ENCODE results near the gene ARHGAP8. TPM values are rescaled to one million over a fixed set of nuclear protein-coding genes. Genes with fewer than 3 reads are reported as not detected.

Gene ARHGAP8
- polyA plus RNA-seq, 1 donor from 2014 or later, result 3.0 TPM

- Histone ChIP-seq H3K27ac (ENCODE audit: low read length) (no peak overlapping the region), H2AFZ (ENCODE audit: low read depth, low read length) (no peak overlapping the region), H3K9ac (ENCODE audit: low read length) (no peak overlapping the region), H3K27me3 (ENCODE audit: insufficient read depth, low read depth, low read length) (no peaks in the 10 kb centered on the region), H4K20me1 (ENCODE audit: insufficient read depth) (no peaks in the 10 kb centered on the region), H3K9me2 (ENCODE audit: insufficient read depth, low read length) (no peaks in the 10 kb centered on the region), H3K9me3 (ENCODE audit: low read length) (no peaks in the 10 kb centered on the region), H3K4me2 (ENCODE audit: low read length) (no peak overlapping the region), H3K4me3 (ENCODE audit: low read length) (no peak overlapping the region), H3K36me3 (ENCODE audit: insufficient read depth, low read length) (no peaks in the 10 kb centered on the region), H3K79me2 (replicated peaks; ENCODE audit: insufficient read depth, low read length) (no peaks in the 10 kb centered on the region), H3F3A (ENCODE audit: insufficient read depth, low read length, poor library complexity, severe bottlenecking) (no peaks in the 10 kb centered on the region)
- TF ChIP-seq POLR2AphosphoS5 (IDR thresholded peaks at IDR 0.05) (no peak), SMC3 (conservative IDR thresholded peaks at IDR 0.05; ENCODE audit: poor library complexity) (no peak), REST (IDR thresholded peaks at IDR 0.05; ENCODE audit: borderline replicate concordance) (no peak), CTCF (IDR thresholded peaks at IDR 0.05; ENCODE audit: poor library complexity, severe bottlenecking) (no peak), RAD21 (conservative IDR thresholded peaks at IDR 0.05) (no peak), EZH2 (IDR thresholded peaks at IDR 0.05; ENCODE audit: borderline replicate concordance, insufficient read depth, low read length, poor library complexity, severe bottlenecking) (no peak), EP300 (conservative IDR thresholded peaks at IDR 0.05; ENCODE audit: poor library complexity, severe bottlenecking) (no peak), TAF1 (IDR thresholded peaks at IDR 0.05; ENCODE audit: low read depth) (no peak), MXI1 (conservative IDR thresholded peaks at IDR 0.05; ENCODE audit: poor library complexity, severe bottlenecking) (no peak)
Observed at GRCh38 chr22:44765571-44766285, 13.4 kb downstream of the ARHGAP8 start.

DNA sequence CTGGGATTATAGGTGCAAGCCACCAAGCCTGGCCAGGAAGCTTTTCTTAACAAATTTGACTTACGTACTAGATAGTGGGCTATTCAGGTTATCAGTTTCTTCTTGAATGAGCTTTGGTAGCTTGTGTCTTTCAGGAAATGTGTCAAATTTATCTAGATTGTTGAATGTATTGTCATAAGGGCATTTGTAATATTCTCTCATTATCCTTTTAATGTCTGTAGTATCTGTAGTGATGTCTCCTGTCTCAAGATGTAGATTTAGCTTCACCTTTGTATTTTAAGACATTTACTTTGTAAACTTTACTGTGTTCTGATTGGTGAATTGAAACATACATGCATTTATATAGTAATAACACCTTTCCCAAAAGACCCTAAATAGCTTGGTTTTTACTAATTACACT lies 20.7 kb downstream of the ARHGAP8 start:
- H3K4me3 ChIP-seq (ENCODE audit: low read length), result no peak overlapping the region
- no peaks in the 10 kb centered on the region for H3K36me3 ChIP-seq (ENCODE audit: insufficient read depth, low read length)
- H3K27me3 ChIP-seq (ENCODE audit: insufficient read depth, low read depth, low read length), result no peaks in the 10 kb centered on the region
- no peak overlapping the region for H3K4me2 ChIP-seq (ENCODE audit: low read length)
- no peak overlapping the region for H2AFZ ChIP-seq (ENCODE audit: low read depth, low read length)
- no peak overlapping the region for H3K27ac ChIP-seq (ENCODE audit: low read length)
- H4K20me1 ChIP-seq (ENCODE audit: insufficient read depth), result no peaks in the 10 kb centered on the region
- TF ChIP-seq TAF1 (IDR thresholded peaks at IDR 0.05; ENCODE audit: low read depth) (no peak), RAD21 (conservative IDR thresholded peaks at IDR 0.05) (no peak), SMC3 (conservative IDR thresholded peaks at IDR 0.05; ENCODE audit: poor library complexity) (no peak), EZH2 (IDR thresholded peaks at IDR 0.05; ENCODE audit: borderline replicate concordance, insufficient read depth, low read length, poor library complexity, severe bottlenecking) (no peak), CTCF (IDR thresholded peaks at IDR 0.05; ENCODE audit: poor library complexity, severe bottlenecking) (no peak), REST (IDR thresholded peaks at IDR 0.05; ENCODE audit: borderline replicate concordance) (no peak), POLR2AphosphoS5 (IDR thresholded peaks at IDR 0.05) (no peak), MXI1 (conservative IDR thresholded peaks at IDR 0.05; ENCODE audit: poor library complexity, severe bottlenecking) (no peak), EP300 (conservative IDR thresholded peaks at IDR 0.05; ENCODE audit: poor library complexity, severe bottlenecking) (no peak)
- H3F3A ChIP-seq (ENCODE audit: insufficient read depth, low read length, poor library complexity, severe bottlenecking), result no peaks in the 10 kb centered on the region
- no peaks in the 10 kb centered on the region for H3K9me2 ChIP-seq (ENCODE audit: insufficient read depth, low read length)
- H3K9me3 ChIP-seq (ENCODE audit: low read length), result no peaks in the 10 kb centered on the region
- H3K9ac ChIP-seq (ENCODE audit: low read length), result no peak overlapping the region
- no peaks in the 10 kb centered on the region for H3K79me2 ChIP-seq (replicated peaks; ENCODE audit: insufficient read depth, low read length)

All from neural cell (in vitro differentiated cells).